HG03175 (cell line): Measurements from ENCODE around the gene C2CD4B.

ENCODE experiments used
- ATAC-seq: cut with Tn5 transposase; IDR thresholded peaks from one replicate; pipeline ENCODE4 v1.9.1; 2021; ENCODE audit warnings: mild to moderate bottlenecking, moderate library complexity; ENCODE audit not compliant: unreplicated experiment

C2CD4B gene

DNA sequence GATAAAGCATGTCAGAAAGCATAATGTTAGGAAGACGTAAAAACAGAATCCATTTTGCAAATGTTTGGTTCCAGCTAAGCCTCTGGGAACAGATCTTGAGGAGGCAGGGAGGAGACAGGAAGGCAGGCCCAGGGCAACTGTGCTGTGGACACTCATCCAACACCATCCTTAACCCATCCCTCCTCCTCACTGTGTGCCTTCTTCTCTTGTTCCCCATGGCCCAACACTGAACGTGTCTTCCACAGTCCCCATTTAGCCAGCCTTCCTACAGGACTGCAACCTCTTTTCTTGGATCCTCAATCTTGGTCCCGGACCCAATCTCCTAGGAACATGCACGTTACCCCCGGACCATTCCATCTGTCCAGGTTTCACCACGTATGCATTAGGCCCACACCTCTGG, 15.4 kb downstream of the C2CD4B start:
- no peak for ATAC-seq

- no peak for ATAC-seq
These were observed 17.5 kb downstream of the C2CD4B start for GRCh38 chr15:62147551-62147950.

DNA sequence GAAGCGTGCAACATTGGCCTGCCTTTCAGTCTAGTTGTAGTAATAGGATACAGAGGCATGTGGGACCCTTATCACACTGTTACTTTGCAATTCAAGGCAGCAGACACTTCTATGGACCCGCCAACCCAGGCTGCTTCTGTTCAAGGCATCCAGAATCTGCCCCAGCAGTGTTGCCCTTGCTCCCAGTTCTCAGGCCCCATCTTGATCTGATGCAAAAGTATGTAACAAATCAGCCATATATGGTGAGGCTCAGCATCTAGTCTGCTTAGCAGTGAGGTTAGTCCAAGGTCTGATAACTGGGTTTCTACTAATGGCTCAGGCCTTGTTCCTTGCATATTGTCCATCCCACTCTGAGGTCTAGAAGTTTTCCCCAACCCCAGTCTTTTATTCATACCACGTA, 17.9 kb downstream of the C2CD4B start:
- ATAC-seq = no peak

DNA sequence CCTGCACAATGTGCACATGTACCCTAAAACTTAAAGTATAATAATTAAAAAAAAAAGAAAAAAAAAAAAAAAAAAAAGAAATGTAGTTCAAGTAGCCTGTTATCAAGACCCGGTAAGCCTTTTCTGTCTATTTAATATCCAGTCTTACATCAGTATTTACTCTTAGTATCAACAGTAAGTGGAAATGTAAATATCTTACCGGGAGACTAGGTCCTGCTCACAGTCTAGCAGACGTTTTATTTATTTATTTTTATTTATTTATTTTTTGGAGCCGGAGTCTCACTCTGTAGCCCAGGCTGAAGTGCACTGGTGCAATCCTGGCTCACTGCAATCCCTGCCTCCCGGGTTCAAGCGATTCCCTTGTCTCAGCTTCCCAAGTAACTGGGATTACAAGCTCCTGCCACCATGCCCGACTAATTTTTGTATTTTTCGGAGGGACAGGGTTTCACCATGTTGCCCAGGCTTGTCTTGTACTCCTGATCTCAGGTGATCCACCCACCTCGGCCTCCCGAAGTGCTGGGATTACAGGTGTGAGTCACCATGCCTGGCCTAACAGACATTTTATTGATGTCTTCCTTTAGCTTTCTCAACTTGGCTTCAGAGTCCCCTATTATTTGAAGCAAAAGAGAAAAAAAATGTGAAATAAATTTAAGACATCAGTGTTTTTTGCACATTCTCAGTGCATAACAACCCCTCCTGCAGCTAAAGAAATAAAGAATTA, 19.9 kb downstream of the C2CD4B start:
- ATAC-seq = no peak

DNA sequence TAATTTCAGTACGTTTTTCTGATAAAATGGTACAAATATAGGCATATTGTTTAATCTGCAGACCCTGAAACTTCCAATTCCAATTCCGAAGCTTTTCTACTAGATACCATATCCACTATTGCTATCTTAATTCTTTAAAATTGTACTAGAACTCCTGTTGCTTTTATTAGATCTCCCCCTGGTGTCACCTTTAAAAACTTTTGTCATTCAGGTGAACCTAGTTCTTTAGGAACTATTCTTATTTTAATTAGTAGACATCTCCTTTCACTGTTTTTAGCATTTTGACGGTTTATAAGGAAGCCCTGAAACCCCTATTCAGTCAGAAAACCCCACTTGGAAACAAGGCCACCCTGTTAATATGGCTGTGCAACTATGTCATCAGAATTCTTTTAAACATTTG, 22.3 kb downstream of the C2CD4B start:
- no peak for ATAC-seq

DNA sequence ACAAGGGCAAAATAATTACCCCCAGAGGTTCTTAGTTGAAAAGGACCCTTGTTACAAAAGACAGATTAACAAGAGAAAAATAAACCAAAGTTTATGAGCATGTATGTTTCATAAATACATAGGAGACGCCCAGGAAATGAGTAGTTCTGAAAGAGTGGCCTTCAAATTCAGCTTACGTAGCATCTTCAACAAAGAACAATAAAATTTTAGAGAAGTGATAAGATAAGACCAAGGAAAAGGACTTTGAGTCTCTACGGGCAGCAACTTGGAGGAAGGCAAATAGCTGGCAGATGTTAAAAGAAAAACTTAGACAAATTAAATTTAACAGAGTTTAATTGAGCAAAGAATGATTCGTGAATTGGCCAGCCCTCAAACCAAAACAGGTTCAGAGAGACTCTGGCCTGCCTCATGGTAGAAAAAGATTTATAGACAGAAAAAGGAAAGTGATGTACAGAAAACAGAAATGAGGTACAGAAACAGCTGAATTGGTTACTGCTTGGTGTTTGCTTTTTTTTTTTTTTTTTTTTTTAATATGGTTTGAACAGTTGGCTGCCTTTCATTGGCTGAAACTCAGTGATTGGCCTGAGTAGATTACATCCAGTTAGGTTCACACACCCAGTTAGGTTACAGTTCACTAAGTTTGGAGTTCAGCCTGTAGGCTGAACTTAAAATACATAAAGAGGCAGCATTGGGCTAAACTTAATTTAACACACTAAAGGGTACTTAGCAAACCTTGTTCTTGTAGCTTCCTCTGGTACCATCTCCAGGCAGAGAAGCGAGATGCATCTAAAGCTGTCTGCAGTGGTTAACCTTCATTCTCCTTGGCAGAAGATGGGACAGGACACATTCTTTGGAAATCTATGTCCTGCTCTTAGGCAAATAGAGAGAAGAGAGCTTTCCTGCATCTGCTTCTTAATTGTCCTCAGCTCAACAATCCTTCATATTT, 23.2 kb downstream of the C2CD4B start:
- no peak for ATAC-seq

- ATAC-seq = no peak
These were observed 23.9 kb downstream of the C2CD4B start for GRCh38 chr15:62141200-62141599.

DNA sequence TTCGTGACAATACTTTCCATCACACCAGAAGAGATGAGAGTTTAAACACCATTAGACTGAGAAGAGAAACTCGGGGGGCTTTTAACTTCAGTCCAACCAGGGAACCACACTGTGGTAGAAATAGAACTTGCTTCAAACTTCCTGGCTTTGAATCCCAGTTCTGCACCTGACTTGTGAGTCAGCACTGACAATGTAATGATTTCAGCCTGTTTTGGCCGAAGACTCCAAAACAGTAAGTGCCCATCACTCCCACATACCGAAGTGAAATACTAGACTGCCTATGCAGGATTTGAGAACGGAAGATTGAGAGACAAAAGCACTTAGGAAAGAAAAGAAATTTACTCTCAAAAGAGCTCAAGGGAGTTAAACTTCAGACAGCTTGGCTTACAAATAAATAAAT, 27.0 kb downstream of the C2CD4B start:
- no peak for ATAC-seq

- ATAC-seq = no peak
These were observed 27.9 kb downstream of the C2CD4B start for GRCh38 chr15:62136911-62137865.

- no peak for ATAC-seq
These were observed 29.5 kb downstream of the C2CD4B start for GRCh38 chr15:62135532-62136134.

GRCh38 chr15:62133141-62133540, 31.9 kb downstream of the C2CD4B start:
- ATAC-seq = no peak

DNA sequence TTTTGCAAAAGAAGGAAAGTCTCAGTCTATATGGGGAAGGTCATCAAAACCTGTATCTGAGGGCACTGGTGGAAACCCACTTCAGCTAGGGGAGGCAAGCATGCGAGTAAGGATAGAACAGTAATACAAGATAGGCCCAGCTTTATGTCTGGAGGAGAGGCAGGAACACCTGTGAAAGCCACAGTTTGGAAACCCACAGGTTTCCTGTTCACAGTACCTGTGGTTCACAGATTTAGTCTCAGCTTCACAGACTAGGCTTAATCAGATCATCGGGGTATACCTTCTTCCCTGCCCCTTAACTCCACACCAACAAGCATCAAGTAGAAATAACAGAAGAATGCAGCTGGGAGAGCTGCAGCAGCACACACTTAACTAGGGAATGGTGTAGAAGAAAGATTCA, 36.2 kb downstream of the C2CD4B start:
- no peak for ATAC-seq

DNA sequence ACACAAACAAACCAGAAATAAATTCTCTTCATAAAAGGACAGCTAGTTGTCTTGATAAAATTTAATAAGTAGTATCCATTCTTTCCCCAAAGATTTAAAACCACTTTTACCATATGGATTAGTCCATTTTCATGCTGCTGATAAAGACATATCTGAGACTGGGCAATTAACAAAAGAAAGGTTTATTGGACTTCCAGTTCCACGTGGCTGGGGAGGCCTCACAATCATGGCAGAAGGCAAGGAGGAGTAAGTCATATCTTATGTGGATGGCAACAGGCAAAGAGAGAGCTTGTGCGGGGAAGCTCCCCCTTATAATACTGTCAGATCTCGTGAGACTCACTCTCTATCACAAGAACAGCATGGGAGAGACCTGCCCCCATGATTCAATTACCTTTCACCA, 38.7 kb downstream of the C2CD4B start:
- no peak for ATAC-seq

GRCh38 chr15:62125773-62126172, 39.3 kb downstream of the C2CD4B start:
- no peak for ATAC-seq

GRCh38 chr15:62124973-62125303, 40.1 kb downstream of the C2CD4B start:
- ATAC-seq = no peak

- ATAC-seq = no peak
These were observed 40.7 kb downstream of the C2CD4B start for GRCh38 chr15:62124176-62124972.

DNA sequence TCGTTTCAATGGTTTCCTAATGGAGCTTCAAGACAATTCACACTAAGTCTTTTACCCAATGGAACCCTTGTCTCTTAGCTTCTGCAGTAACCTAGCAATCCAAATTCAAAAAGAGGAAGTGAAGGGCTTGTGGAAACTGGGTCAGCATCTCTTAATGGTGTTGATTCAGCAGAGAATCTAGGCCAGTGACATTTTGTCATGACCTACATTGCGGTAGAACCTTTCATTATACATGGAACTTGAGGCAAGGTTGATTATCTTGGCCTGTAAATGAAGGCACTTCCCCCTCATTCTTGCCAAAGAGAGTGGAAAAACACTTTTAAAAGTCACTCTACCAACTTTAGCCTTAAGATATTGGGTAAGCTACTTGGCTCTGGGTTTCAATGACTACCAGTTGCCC, 42.8 kb downstream of the C2CD4B start:
- no peak for ATAC-seq

- no peak for ATAC-seq
These were observed 43.6 kb downstream of the C2CD4B start for GRCh38 chr15:62121273-62122015.

GRCh38 chr15:62120776-62121175, 44.3 kb downstream of the C2CD4B start:
- ATAC-seq = no peak
